SK-N-MC (cell line): Measurements from ENCODE around the gene TMEM158.

Experiments used
- FOXP2 ChIP-seq: optimal IDR thresholded peaks from 2 replicates; pipeline ENCODE3; 2011; ENCODE audit warnings: mild to moderate bottlenecking, moderate library complexity; ENCODE audit not compliant: insufficient read depth; ENCODE audit errors: extremely low read length, control extremely low read depth
- POLR2AphosphoS5 ChIP-seq: IDR thresholded peaks from 2 replicates; pipeline ENCODE4 v1.6.1; 2012; ENCODE audit warnings: mild to moderate bottlenecking, low read depth, low read length, borderline replicate concordance

- TF ChIP-seq FOXP2, result no peak
- no peak for TF ChIP-seq POLR2AphosphoS5
These were observed 18.6 kb downstream of the TMEM158 start for GRCh38 chr3:45207446-45207845.
